Measurements from ENCODE around the gene CCDC144A. TPM values are rescaled to one million over a fixed set of nuclear protein-coding genes. Genes with fewer than 3 reads are reported as not detected.
"Not testable (repeated sequence)": the region's sequence is repeated elsewhere in the genome, so short reads cannot be mapped to it uniquely, and the experiment has no call there.

CCDC144A gene
- total and polyA plus RNA-seq, 12 donors, result 0.25 to 3.4 (median 1.4) TPM

- TF ChIP-seq CTCF (IDR thresholded peaks at IDR 0.05), result no peak
- WGBS, 2 donors, result 24 to 28% methylated on average over 7 of the region's 7 CpGs
- Histone ChIP-seq H3K4me1 (peaks cover 0 to 30% (median 13%) of the 10 kb centered on the region in 9 donors), H3K27ac (peak overlapping the region in 5 of 10 donors; percentile 7 to 65 (median 37)), H3K4me3 (peak overlapping the region in 1 of 10 donors; percentile 19), H3K9me3 (no peaks in the 10 kb centered on the region), H3K27me3 (peaks cover 0 to 5% (median 0%) of the 10 kb centered on the region in 7 donors), H3K36me3 (no peaks in the 10 kb centered on the region)
- intact Hi-C loops (cut with DNase I), result no loop called here
- peak; percentile 75 to 97 (median 84) for ATAC-seq
- DNase-seq, result peak; percentile 45 to 90
These were observed 130.3 kb downstream of the CCDC144A start for GRCh38 chr17:16820161-16820877.

GRCh38 chr17:16820979-16821543, 131.0 kb downstream of the CCDC144A start:
- DNase-seq, result no peak
- Histone ChIP-seq H3K27ac (peak overlapping the region in 3 of 10 donors; percentile 37 to 65 (median 54)), H3K4me3 (peak overlapping the region in 1 of 10 donors; percentile 19), H3K27me3 (no peaks in the 10 kb centered on the region), H3K4me1 (peaks cover 0 to 30% (median 13%) of the 10 kb centered on the region in 9 donors), H3K36me3 (no peaks in the 10 kb centered on the region), H3K9me3 (no peaks in the 10 kb centered on the region)
- no peak for TF ChIP-seq CTCF (IDR thresholded peaks at IDR 0.05)
- intact Hi-C loops (cut with DNase I), result no loop called here
- WGBS, 2 donors, result 57 to 75% methylated on average over 5 of the region's 7 CpGs
- ATAC-seq, result peak in 1 of 8 donors; percentile 20

GRCh38 chr17:16822133-16822532, 132.1 kb downstream of the CCDC144A start:
- H3K4me3 ChIP-seq; intact Hi-C loops (cut with DNase I); H3K36me3 ChIP-seq; H3K27ac ChIP-seq; H3K27me3 ChIP-seq; H3K9me3 ChIP-seq; DNase-seq; ATAC-seq: not testable (repeated sequence)
- peaks cover 0 to 30% (median 13%) of the 10 kb centered on the region in 9 donors for H3K4me1 ChIP-seq
- 87 to 90% methylated on average over 13 to 14 of the region's 17 CpGs for WGBS, 2 donors

GRCh38 chr17:16823768-16824406, 133.8 kb downstream of the CCDC144A start:
- ATAC-seq; H3K27ac ChIP-seq; DNase-seq; intact Hi-C loops (cut with DNase I); H3K36me3 ChIP-seq; H3K4me3 ChIP-seq; H3K27me3 ChIP-seq: not testable (repeated sequence)
- H3K4me1 ChIP-seq, result peaks cover 0 to 28% (median 13%) of the 10 kb centered on the region in 9 donors
- peaks cover 0 to 10% (median 0%) of the 10 kb centered on the region in 11 donors for H3K9me3 ChIP-seq
- WGBS, 2 donors, result 71 to 78% methylated on average over 3 of the region's 5 CpGs

Other genes starting within 250 kb of the CCDC144A start
- 1 to 10 TPM in 3 of 10 donors, under 1 TPM in 7; 0.34 to 1.3 (median 0.56) TPM for gene LRRC75A, start 198.0 kb upstream of the CCDC144A start, total RNA-seq
- under 1 TPM; 0.73 to 0.77 TPM for gene LRRC75A, start 198.0 kb upstream of the CCDC144A start, polyA plus RNA-seq
- 10 to 100 TPM in 9 of 10 donors, 1 to 10 TPM in 1; 7.8 to 14.6 (median 11.4) TPM for gene ZNF287, start 121.0 kb upstream of the CCDC144A start, total RNA-seq
- gene ZNF287, start 121.0 kb upstream of the CCDC144A start, polyA plus RNA-seq, result 10 to 100 TPM in 1 of 2 donors, 1 to 10 TPM in 1; 4.0 to 32.0 TPM
- 1 to 10 TPM; 1.4 to 2.9 (median 2.1) TPM for gene ZNF624, start 36.4 kb upstream of the CCDC144A start, total RNA-seq
- gene ZNF624, start 36.4 kb upstream of the CCDC144A start, polyA plus RNA-seq, result under 1 TPM; 0.39 to 0.66 TPM